GM21825 (cell line): ENCODE data around the gene BAZ1B.

Experiments used
- ATAC-seq: cut with Tn5 transposase; IDR thresholded peaks from one replicate; pipeline ENCODE4 v1.9.1; 2021; ENCODE audit warnings: mild to moderate bottlenecking, moderate library complexity; ENCODE audit not compliant: unreplicated experiment

BAZ1B gene

GRCh38 chr7:73394422-73394821 is 127.7 kb downstream of the BAZ1B start:
- ATAC-seq, result no peak

DNA sequence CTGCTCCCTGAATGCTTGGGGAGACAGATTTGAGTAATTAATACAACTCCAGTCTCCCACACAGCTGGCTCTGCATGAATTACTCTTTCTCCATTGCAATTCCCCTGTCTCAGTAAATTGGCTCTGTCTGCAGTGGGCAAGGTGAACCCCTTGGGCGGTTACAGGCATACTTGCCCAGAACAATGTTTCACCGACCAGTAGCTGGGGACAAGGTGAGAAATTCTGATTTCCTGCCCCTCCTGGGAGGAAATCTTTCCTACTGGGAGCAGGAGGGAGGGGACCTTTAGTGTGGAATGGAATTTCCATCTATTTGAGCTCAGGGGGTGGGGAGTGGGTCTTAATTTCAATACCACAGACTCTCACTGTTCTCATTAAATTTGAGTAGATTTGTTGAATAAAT is 130.7 kb downstream of the BAZ1B start:
- ATAC-seq, result no peak
